Measurements from ENCODE around the gene CCDC158.
"Not testable (repeated sequence)": the region's sequence is repeated elsewhere in the genome, so short reads cannot be mapped to it uniquely, and the experiment has no call there.

Gene CCDC158

DNA sequence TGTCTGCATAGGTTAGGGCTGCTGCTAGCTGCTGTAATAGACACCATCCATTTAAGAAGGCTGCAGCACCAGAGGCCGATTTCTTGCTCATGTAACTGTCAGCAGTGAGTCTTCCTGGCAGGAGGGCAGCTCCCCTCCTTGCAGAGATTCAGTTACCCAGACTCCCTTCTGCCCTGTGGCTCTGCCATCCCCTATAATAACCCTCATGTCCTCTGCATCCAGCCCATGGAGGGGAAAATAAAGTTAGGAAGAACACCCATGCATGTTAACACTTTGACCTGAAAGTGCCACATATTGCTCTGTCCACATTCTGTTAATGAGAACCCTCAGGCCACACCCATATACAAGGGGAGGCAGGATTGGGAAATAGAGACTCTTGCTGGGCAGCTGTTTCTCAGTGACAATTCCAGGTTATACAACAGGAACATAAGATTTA is 109.0 kb downstream of the CCDC158 start:
- no peak for DNase-seq (ENCODE audit: low read depth)

DNA sequence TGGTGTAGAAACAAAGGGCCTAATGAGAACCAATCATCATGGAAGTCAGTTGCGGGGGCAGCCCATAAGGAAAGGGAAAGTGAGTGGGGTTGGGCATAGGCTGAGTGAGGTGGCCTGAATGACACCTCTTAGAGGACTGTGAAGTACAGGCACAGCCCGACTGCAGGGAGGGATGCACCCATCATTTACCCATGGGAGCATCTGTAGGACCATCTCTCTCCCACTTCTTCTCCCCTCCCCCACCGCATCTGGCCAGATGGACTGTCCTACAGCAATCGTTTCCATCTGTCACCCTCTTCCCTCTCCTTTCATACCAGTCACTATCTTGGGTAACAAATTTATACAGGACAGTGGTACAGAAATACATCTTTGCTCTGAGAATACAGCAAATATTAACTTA is 110.3 kb downstream of the CCDC158 start:
- no peak for DNase-seq (ENCODE audit: low read depth)

DNA sequence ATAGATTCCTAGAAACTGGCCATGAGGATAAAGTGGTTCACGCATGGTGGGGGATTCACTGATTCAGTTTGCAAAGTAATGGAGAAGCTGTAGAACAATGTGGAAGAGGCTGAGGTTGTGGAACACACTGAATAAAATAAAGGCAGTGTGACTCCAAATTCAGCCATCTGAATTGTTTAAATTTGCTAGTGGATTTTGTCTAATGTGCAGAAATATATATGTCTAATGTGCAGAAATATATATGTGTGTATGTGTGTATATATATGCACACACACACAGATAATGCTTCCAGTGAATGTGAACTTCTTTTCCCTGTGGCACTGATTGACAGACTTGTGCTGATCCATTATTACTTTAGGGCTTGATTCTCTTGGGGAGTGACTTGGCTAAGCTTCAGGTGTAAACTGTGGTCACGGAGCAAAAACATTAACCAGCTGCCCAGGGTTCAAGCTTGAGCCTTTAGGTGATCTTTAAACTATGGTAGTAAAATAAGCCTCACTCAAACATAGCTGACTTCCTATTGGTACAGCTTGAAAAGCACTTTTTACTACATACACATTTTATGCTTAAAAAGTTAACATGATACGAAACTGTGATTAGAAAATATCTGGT is 110.9 kb downstream of the CCDC158 start:
- no peak for DNase-seq (ENCODE audit: low read depth)

DNA sequence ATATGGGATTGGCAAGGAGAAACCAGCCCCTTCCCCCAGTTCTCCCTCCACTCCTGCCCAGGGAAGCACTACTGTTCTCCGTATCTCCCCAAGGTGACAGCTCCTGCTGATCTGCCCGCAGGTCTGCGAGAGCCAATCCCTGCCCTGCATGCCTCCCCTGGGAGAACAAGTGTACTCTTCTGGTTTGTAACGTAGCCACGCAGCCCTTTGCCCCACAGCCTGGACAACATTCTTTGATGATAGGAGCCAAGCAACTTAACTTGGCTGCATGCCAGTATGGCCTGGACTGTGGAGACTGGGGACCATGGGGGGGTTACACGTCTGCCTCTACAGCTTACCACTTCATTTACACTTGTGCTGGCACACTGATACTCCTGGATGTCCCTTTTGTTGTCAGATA is 112.4 kb downstream of the CCDC158 start:
- no peak for DNase-seq (ENCODE audit: low read depth)

DNA sequence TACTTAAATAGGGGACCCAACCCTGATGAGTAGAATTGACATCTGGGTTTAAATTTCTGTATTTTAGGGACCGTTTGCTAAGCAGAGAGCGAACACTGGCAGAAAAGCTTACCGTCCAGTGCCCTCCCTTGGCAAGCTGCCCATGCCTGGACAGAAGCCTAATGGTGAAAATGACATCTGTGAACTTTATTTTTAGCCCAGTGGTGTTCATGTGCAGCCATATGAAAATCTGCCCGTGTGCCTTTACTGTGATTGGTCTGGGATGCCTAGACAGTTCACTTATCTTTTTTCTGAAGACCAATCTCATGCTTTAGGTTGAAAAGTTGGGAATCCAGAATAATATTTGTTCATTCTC is 113.3 kb downstream of the CCDC158 start:
- no peak for DNase-seq (ENCODE audit: low read depth)

DNA sequence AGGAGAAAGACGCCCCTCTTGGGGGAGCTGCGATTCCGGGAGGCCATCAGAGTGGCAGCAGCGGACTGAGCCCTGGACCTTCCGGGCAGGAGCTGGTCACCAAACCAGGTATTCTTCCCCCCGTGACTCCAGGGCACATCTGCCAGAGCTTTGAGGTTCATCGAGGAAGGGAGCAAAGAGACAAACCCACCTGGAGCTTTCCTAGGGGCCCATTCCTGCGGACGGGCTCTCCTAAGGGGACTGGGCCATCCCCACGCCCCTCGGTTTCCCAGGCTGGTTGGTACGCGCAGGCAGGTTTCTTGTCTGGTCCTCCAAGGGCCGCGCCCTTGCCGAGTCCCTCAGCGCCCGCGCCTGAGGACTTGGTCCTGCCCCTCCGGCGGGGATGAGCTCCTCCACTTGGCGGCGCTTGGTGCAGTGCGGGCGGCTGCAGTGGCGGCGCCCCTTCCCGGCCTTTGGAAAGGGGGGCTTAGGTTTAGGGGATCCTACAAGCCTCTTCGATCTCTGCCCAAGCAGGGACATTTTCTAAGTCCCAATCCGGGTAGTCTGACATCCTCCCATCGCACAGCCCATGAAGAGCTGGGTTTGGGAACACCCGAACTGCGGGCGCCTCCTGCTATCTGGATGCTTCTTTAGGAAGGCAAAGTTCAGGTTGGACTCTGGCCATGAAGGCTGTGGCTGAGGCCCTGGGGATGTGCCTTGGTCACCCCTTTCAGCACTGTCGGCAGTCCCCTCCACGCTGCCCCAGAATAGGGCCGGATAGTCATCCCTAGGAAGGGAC is 113.9 kb downstream of the CCDC158 start:
- peak; percentile 30 for DNase-seq (ENCODE audit: low read depth)

DNA sequence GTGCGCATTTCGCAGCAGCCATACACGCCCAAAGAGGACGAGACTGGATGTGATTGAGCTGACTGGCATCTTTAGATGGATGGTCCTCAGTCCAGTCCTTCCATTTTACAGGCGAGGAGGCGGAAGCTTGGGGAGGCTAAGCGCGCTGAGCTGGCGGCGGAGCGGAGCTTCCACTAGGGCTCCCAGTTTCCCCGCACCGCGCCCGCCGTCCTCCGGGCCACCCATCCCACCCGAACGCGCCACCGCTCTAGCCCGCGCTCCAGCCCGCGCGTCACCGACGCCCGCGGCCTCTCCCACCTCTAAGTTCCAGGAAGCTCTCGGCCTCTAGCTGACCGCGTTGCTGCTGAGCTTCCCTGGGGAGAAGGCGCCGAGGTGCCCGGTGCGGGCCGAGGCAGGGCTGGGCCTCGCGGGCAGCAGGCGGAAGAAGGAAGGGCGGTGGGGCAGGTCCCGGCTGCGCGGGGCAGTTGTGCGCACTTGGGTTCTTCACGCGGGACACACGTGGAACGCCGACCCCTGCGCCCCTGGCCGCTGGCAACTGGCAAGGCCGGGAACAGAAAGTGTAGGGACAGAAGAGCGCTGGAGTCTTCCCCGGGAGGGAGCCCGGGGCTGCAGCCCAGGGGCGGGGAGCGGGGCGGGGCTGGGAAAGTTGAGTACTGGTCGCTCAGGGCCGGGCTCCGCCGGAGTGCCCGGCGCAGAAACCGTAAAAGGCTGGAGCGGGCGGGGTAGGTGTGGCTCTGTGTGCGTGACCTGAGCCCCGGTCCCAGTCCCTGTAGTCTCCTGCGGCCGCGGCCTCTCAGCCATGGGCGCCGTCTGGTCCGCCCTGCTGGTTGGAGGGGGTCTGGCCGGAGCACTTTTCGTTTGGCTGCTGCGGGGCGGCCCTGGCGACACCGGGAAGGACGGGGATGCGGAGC is 114.7 kb downstream of the CCDC158 start, which contains the start of gene STBD1:
Gene STBD1, plus strand, starts transcription at position 763 of the 911 bp plus-strand sequence. Its CDS starts 37 bp downstream, at position 800.
- peak; percentile 38 for DNase-seq (ENCODE audit: low read depth)

DNA sequence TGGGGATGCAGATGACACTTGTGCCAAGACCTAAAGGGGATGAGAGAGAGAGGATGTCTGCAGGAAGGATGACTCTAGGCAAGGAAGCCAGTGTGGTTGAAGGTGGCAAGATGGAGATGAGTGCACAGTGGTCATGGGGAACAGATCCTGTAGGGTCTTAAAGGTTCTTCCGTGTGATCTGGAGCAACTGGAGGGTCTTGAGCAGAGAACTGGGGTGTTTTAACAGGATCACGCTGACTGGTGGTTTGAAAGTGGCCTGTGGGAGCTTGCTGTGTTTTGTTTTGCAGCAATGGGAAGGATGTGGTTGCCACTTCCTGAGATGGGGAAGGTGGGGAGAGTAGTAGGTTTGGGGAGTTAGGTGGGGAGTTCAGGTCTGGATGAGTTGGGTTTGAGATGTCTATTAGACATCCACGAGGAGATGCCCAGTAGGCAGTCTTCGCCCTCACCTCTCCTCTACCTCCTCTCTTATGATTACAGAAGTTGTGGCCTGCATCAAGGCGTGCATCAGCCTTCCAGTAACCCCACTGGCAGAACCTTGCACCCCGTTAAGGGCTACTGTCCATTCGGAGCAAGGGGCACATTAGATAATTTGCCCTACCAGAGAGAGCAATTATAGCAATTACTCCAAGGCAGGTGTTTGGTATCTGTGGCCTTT is 115.8 kb downstream of the CCDC158 start:
- no peak for DNase-seq (ENCODE audit: low read depth)

DNA sequence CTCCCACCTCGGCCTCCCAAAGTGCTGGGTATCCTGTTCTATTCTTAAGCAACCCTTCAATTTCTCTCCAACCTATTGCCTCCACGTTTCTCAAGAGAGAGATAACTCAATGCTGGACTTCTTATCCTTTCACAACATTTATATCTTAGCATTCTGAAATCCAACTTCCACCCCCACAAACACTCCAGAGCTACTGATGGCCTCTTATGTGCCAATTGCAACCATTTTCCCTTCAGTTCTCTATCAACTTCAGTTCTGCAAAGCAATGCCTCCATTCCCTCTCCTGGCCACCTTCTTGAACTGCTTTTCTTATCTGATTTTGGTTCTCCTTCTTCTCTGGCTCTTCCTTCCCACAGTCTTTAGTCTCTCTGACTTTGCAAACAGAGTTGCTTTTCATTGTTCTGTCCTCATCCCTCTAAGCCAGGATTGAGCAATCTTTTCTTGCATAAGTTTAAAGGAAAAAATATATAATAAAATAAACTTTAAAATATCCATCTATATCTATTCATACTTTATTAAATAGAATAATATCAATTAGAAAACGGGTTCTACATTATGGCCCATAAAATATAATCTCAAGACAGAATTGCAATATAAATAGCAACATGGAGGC is 118.0 kb downstream of the CCDC158 start:
- DNase-seq (ENCODE audit: low read depth) = no peak

DNA sequence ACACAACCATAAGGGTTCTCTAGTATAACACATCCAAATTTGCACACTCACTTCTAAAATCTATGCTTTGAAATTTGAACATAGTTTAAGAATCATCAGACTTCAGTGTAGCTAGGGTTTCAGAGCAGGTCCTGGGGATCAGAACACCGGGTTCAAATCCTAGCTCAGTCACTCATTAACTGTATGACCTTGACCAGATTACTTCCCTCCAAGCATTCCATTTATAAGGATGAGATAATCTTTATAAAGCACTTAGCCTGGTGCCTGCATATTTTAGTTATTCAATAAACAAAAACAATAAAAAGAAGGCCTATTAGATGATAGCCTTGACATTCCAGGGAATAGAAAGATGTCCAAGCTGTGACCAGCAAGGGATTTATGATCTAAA is 119.2 kb downstream of the CCDC158 start:
- DNase-seq (ENCODE audit: low read depth) = no peak

DNA sequence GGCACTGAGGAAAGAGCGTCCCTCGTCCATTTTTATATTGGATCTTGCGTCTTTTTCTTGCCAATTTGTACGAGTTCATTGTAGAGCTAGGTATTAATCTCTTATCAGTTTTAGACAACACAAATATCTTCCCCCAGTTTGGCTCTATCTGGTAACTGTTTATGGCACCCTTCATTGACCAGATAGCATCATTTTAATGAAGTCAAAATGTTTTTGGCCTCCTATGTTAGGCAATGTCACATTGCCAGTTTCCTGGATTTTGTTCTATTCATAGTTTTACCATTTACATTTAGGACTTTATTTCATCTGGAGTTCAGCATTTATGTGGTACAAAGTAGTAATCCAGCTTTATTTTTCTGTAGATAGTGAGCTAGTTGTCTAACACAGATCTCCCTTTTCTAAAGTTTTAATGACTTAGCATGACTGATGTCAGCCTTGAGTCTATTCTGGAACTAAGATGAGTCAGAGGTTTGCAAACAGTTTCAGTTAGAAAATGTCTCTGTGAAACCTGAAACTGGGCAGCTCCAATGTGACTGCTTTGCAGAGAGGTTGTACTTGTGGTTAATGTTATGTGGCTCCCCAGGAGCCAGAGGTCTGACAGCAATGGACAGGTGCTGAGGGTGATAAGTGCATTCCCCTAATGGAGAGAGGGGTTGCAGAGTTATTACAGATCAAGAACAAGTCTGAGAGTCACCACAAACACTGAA is 119.7 kb downstream of the CCDC158 start:
- peak; percentile 40 for DNase-seq (ENCODE audit: low read depth)

DNA sequence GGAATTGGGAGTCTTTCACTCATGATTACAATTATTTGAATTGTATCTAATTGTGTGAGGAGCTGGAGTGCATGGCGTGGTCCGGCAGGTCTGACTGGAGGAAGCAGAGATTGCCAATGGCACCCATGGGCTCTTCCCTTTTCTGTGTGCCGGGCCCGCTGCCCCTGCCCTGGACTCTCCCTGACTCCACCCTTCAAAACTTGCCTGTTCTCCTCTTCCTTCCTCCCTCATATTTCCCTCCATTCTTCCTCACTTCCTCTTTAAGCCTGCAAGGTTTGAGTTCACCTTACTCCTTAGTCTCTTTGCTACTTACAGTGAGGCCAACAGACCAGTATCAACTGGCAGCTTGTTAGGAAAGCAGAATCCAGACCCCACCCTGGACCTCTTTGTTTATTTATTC is 120.9 kb downstream of the CCDC158 start:
- DNase-seq (ENCODE audit: low read depth) = no peak

DNA sequence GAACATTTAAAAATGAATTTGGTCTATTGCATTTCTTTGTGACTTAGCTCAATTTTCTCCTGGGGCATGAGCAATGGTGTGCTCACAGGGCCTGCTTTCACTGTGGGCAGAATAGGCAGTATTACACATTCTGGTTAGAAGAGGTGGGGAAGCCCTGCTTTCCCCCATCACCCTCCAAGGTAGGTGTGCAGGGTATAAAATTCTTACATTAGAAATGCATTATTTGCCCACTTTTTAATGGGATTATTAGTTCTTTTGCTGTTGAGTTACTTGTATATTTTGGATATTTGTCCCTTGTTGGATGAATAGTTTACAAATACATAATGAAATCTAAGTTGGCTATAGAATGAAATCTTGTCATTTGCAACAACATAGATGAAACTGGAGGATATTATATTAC is 122.7 kb downstream of the CCDC158 start:
- DNase-seq (ENCODE audit: low read depth) = no peak

DNA sequence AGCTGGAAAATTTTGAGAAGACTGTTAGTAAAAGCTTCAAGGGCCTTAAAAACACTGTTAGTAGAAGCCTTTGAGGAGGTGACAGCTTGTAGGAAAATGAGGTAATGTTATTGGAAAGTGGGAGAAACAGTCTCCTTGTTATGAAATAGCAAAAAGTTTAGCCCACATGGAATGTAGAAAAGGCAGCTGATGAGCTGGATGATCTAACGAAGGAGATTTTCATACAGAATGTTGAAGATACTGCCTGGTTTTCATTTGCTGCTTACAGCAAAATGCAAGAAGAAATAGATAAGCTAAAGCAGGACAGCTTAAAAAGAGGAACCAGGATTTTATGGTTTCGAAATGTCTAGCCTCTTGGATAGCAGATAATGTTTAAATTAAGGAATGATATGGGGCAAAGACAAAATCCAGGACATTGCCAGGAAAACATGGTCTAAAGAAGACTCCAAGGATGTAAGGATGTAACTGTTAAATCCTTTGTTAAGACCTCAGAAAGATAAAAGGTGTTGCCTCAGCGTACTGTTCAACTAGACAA is 124.6 kb downstream of the CCDC158 start:
- no peak for DNase-seq (ENCODE audit: low read depth)

DNA sequence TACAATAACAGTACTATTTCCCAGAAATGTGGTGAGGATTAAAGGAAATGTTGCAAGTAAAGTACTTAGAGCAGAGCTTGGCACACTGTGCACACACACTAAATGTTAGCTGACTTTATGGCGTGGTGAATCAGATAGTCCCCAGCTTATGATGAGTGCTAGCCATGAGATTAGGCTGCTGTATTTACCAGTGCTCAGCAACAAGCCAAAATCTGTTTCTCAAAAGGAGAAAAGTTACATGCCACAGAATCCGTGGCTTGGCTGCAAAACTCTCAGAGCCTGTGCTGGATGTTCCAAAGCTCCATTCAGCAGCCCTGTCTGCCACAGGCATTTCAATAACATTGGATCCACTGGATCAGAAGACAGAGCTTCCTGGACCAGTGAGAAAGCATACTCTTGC is 127.2 kb downstream of the CCDC158 start:
- no peak for DNase-seq (ENCODE audit: low read depth)

DNA sequence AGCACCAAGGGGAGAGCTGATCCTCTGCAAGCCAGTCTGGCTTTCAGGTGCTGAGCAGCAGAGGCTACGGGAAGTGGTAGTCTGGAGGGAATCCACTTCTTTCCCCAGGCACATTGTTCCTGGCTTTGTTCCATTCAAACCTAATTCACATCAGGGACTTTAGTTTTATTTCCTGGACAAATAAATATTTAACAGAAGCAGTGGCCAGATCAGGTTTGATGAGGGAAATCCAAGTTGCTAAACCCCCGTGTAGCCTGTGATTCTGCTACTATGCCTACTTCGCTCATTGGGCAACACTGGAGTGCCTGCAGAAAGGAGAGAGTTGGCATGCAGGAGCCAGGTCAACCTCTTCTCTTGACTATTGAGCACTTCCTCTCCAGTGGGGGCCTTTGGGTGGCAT is 128.2 kb downstream of the CCDC158 start:
- no peak for DNase-seq (ENCODE audit: low read depth)

DNA sequence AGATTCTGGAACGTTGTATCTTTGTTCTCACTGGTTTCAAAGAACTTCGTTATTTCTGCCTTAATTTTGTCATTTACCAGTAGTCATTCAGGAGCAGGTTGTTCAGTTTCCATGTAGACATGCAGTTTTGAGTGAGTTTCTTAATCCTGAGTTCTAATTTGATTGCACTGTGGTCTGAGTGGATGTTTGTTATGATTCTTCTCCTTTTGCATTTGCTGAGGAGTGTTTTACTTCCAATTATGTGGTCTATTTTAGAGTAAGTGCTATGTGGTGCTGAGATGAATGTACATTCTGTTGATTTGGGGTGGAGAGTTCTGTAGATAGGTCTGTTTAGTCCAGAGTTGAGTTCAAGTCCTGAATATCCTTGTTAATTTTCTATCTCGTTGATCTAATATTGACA is 133.1 kb downstream of the CCDC158 start:
- DNase-seq (ENCODE audit: low read depth) = not testable (repeated sequence)

DNA sequence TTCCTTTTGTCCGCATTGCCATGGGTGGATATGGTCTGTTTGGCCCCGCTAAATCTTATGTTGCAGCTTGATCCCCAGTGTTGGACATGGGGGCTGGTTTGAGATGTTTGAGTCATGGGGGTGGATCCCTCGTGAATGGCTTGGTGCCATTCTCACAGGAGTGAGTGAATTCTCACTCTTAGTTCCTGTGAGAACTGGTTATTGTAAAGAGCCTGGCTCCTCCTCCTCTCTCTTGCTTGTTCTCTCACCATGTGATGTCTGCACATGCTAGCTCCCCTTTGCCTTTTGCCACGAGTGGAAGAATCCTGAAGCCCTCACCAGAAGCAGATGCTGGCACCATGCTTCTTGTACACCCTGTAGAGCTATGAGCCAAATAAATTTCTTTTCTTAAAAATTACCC is 137.0 kb downstream of the CCDC158 start:
- DNase-seq (ENCODE audit: low read depth) = no peak

DNA sequence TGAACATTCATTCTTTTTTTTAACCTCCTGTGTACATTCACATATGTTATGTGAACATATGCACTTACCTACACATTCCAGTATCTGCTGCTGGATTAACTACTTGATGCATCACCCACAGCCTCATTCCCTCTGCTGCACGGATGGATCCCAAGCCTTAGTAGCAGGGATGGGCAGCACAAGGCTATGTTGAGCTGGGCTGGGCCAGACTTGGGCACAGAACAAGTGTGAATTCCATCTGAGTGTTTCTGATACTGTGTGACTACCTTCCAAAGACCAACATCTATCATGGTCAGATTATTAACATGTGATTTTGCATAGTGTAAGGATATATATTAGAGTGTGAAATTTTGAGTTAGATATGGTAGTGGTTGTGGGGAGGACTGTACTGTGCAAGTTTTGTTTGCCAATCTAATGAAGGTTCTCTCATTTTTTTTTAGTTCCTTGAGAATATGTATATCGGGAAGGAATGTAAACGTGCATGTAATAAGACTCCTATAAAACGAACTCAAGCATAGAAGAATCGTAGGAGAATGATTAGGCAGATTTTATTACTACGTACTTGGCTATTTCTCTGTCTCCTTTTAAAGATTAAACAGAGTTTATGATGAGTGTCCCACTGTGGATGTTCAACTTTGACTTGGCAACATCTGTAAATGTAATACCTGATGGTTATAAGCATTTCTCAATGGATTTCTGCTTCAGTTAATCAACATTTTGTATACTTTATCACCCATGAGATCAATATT is 137.8 kb downstream of the CCDC158 start:
- DNase-seq (ENCODE audit: low read depth) = no peak

DNA sequence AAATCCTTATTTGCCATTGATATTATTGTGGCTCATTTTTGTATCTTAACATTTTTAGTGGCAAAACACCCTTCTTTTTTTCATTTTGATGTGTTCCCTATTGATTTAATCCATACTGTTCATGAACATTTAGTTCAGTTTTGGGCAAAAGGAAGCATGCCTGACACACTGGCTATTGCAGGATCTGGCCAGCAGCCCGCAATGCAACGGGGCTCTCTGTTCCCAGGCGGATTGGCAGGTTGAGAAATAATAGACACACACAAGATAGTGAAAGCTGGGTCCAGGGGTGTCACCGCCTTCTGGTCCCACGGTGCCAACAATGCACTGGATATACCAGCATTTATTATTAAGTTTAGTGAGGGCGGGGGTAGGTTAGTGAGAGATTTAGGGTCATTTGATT is 139.3 kb downstream of the CCDC158 start:
- DNase-seq (ENCODE audit: low read depth) = not testable (repeated sequence)
